ENCODE measurements around the gene OPN5.
"Not testable (repeated sequence)": the region's sequence is repeated elsewhere in the genome, so short reads cannot be mapped to it uniquely, and the experiment has no call there.

Gene OPN5, protein sequence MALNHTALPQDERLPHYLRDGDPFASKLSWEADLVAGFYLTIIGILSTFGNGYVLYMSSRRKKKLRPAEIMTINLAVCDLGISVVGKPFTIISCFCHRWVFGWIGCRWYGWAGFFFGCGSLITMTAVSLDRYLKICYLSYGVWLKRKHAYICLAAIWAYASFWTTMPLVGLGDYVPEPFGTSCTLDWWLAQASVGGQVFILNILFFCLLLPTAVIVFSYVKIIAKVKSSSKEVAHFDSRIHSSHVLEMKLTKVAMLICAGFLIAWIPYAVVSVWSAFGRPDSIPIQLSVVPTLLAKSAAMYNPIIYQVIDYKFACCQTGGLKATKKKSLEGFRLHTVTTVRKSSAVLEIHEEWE

GRCh38 chr6:47781732-47782131, at the start of gene OPN5:
Gene OPN5, plus strand, starts transcription at chr6:47782032. Its CDS starts 35 bp downstream, at chr6:47782067.
- DNase-seq, result no peak

DNA sequence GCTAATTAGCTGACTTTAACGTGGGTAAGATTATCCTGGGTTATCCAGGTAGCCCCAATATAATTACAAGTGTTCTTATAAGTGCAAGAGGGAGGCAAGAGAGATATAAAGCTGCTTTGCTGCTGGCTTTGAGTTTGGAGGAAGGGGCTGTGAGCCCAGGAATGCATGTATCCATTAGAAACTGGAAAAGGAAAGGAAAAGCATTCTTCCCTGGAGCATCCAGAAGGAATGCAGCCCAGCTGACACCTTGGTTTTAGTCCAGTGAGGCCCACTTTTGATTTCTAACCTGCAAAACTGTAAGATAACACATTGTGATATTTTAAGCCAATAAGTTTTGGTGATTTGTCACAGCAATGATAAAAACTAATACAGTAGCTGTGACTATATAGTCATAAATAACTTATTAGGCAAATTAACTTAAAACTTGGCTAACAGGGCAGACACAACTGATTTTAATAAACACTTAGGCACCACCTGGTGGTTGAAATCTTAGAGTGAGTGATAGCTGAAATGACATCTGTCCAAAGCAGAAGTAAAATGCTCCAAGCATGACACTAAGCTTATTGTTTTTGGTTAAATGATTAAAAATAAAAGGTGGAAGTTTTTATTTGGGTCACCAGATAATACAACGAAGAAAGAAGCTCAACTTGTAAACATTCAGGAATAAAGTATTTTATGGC, 47.8 kb upstream of the OPN5 start:
- no peak for DNase-seq

DNA sequence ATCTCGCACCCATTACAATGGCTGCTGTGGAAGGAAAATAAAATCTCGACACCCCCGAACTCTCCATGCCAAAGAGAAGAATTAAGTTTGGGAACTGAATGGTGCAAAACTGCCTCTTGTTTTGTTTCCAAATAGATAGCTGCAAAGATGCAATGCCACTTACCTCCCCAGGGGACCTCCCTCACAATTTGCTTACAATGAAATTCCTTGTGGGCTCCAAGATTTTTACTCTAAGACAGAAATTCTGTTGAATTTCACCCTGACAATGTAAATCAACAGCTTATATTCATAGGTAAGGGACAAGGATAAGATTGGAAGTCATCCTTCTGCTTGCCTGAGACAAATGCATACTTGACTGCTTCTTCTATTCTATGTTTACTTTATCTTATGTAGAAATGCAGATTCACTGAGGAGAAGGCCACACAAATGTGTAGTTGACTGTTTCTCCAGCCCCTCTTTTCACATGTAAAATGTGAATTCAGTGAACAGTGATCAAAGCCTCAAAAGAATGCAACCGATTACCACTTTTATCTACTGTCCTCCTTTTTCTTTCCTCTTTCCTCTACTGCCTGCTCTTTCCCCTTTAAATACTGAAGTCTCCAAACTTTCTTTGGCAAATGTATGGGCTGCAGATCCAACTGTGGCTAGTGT, 46.9 kb upstream of the OPN5 start:
- DNase-seq, result no peak

- DNase-seq, result no peak
Measured at GRCh38 chr6:47736083-47736700, 45.6 kb upstream of the OPN5 start.

GRCh38 chr6:47737406-47737805, 44.4 kb upstream of the OPN5 start:
- no peak for DNase-seq

GRCh38 chr6:47740714-47741113, 41.1 kb upstream of the OPN5 start:
- no peak for DNase-seq

- DNase-seq, result no peak
Measured at GRCh38 chr6:47741807-47742206, 40.0 kb upstream of the OPN5 start.

GRCh38 chr6:47743744-47744143, 38.1 kb upstream of the OPN5 start:
- DNase-seq, result no peak

- DNase-seq, result not testable (repeated sequence)
Measured at GRCh38 chr6:47745269-47745668, 36.6 kb upstream of the OPN5 start.

DNA sequence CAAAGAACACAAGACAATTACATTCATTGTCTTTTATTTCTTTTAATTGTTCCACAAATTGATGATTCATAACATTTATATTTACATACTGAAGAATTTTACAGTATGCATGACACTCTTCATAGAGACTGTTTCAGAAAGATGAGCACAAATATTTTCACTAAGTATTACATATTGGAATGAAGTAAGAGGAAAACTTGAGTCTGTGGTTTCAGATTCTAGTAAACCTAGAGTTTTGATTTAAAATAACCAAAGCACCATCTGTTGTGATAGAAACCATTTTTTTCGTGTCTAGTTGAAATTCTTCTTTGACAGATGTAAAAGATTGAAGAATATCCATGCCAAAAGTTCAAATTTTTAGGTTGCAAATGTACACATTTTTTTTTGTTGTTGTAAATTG, 32.1 kb upstream of the OPN5 start:
- DNase-seq, result no peak

GRCh38 chr6:47752801-47753200, 29.0 kb upstream of the OPN5 start:
- no peak for DNase-seq

- DNase-seq, result no peak
Measured at GRCh38 chr6:47759364-47759763, 22.5 kb upstream of the OPN5 start.

DNA sequence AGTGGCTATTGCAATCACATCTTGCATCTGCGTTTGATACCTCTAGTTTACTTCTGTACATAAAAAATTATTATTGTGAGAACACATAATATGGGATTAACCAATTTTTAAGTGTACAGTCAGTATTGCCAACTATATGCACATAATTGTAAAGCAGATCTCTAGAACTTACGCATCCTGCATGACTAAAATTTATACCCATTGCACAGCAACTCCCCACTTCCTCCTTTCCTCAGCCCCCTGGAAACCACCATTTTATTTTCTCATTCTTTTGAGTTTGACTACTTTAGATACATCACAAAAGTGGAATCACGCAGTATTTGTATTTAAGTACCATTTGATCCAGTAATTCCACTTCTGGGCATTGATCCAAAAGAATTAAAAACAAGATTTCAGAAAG, 19.3 kb upstream of the OPN5 start:
- no peak for DNase-seq

DNA sequence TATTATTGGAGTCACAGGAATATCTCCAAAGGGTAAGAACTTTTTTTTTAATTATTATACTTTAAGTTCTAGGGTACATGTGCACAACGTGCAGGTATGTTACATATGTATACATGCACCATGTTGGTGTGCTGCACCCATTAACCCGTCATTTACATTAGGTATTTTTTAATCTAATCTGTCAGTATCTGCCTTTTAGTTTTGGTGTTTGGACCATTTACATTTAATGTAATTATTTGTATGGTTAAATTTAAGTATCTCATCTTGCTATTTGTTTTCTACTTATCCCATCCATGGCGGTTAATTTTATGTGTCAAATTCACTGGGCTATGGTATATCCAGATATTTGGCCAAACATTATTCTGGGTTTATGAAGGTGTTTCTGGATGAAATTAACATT, 15.4 kb upstream of the OPN5 start:
- no peak for DNase-seq

GRCh38 chr6:47767102-47767501, 14.7 kb upstream of the OPN5 start:
- DNase-seq, result no peak

GRCh38 chr6:47769982-47770381, 11.8 kb upstream of the OPN5 start:
- no peak for DNase-seq

- DNase-seq, result no peak
Measured at GRCh38 chr6:47772359-47772758, 9.5 kb upstream of the OPN5 start.

DNA sequence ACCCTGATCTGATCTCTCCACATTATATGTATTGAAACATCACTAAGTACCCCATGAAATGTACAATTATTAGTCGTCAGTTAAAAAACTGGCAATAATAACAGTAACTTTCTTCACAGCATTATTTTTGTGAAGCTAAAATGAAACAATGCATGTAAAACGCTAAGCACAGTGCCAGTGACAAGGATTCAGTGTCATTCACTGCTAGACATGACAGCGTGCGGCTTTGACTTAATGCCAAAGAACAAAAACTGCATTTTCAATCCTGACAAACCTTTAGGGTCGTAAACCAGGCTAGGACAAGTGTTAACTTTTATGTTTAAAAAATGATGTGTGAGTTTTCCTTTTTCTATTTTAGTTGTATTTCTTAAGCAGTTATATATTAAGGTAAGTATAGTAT, 8.8 kb upstream of the OPN5 start:
- DNase-seq, result no peak

DNA sequence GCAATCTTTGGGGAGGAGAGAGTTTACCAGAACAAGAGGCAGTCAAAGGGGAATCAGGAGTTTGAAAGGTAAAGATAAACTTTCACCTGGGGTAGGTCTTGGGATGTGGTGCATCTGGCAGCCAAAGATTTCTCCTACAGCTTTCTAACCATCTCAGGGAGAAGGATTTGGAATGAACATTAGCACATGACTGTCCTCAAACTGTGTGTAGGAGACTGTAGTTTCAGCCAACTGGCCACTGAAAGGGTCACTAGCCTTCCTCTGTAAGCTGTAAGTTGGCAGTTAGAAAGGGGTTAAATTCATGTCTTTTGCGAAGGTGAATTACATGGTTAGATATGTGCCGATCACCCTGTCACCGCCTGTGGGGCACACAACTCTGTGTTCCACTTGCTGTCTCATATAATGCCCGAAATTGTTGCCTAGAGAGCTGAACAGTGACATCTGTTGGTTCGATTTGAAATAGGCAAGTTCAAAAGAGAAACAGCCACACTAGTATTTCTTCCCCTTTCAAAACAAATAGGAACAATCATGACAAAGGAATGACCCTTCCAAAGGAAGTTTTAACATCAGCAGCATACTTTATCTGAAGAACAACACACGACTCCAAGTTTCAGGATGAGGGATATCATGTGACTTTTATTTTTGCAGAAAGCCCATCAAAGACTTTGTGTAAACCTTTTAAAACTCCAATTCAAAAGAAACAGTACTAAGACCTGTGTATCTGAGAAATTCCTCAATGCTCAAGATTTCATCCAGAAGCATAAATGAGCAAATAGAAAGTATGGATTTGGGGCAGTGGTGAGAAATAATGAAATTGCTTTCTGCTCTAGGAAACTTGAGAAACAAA, 1.1 kb upstream of the OPN5 start:
- peak; percentile 29 for DNase-seq

DNA sequence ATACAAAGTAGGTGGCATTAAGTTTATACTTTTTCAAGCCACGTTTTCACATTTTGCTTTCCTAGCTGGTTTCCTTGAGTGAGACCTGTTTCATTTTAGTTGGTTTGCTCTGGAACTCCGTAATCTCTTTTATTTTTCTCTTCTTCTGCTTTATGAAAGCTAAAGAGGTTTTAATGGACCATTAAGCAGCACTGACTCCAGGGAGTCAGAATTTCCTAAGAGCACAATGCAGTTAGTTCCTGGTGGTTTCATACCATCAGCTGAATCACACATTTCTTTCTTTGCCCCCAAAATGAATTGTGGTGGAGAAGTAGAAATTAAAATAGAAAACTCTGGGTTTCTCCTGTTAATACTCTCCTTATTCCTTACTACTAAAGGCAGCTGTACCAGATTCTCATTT, 3.4 kb downstream of the OPN5 start:
- DNase-seq, result no peak

DNA sequence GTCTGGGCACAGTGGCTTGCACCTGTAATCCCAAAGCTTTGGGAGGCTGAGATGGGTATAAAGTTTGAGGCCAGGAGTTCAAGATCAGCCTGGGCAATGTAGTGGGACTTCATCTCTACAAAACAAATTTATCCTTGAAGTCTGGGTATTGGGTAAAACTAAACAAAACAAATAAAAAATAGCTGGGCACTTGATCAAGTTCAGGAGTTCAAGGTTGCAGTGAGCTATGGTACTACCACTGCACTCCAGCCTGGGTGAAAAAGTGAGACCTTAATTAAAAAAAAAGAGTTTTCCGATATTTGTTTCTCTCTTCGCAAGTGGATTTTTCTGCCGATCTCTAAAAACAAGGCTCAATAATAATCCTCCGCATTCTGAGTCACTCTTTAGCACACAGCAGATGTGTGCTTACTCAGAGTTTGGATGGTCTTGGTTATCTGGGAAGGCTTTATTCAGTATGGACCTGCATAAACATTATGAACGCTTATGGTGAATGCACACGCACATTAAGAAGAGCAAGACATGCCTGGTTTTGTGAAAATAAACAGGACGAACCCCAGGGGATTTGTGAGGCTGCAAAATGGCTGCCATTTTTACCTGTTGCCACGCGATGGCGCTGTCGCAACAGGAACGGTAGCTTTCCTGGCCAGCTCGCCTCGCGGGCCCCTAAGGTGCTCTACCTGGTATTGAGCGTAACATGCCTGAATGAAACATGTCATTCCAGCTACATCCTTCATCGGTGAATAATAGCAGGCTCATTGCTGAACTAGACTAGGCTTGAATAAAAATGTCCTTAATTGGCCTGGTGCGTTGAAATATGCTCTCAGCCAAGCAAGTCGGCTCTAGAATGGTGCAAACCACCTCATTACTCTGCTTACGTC, 6.0 kb downstream of the OPN5 start:
- peak; percentile 43 for DNase-seq

GRCh38 chr6:47788498-47788884, 6.7 kb downstream of the OPN5 start:
- DNase-seq, result no peak

Data from stimulated activated CD4-positive, alpha-beta T cell treated with anti-CD3 and anti-CD28 coated beads, Interleukin-4, amount 100 ng/mL, for 24 hours (primary cell).